Subcutaneous abdominal adipose tissue (tissue), 5 donors: ENCODE data around the gene BTBD2.

Source experiments
- H3K27ac ChIP-seq: one replicate; pipeline ENCODE4 v1.7.0; 2013; ENCODE audit warnings: low read depth, mild to moderate bottlenecking, inconsistent platforms, low read length, moderate library complexity
- H3K27me3 ChIP-seq, 5 donors: one replicate each; pipeline ENCODE4 v1.7.0; 2013; ENCODE audit warnings: low read length in 5 of 5, inconsistent platforms in 1 of 5; ENCODE audit not compliant: control insufficient read depth in 5 of 5, insufficient read depth in 4 of 5
- H3K36me3 ChIP-seq, 5 donors: one replicate each; pipeline ENCODE4 v1.7.0; 2013; ENCODE audit warnings: low read length in 5 of 5; ENCODE audit not compliant: control insufficient read depth in 5 of 5, insufficient read depth in 5 of 5
- H3K4me1 ChIP-seq, 5 donors: one replicate each; pipeline ENCODE4 v1.7.0; 2013; ENCODE audit warnings: low read length in 5 of 5, mild to moderate bottlenecking in 3 of 5, moderate library complexity in 1 of 5; ENCODE audit not compliant: control insufficient read depth in 5 of 5, insufficient read depth in 5 of 5
- H3K4me3 ChIP-seq, 5 donors: one replicate each; pipeline ENCODE4 v1.7.0; 2013; ENCODE audit warnings: low read length in 5 of 5, low read depth in 1 of 5
- H3K9ac ChIP-seq, 5 donors: one replicate each; pipeline ENCODE4 v1.7.0; 2013; ENCODE audit warnings: low read length in 5 of 5, mild to moderate bottlenecking in 4 of 5, moderate library complexity in 3 of 5
- H3K9me3 ChIP-seq, 5 donors: one replicate each; pipeline ENCODE4 v1.7.0; 2013; ENCODE audit warnings: low read length in 5 of 5; ENCODE audit not compliant: control insufficient read depth in 5 of 5
- donor health status: healthy.
- donor health status: healthy.
- donor health status: healthy.
- donor health status: healthy.
- donor health status: healthy.

The BTBD2 gene

GRCh38 chr19:1970806-1971502 is 44.6 kb downstream of the BTBD2 start:
- Histone ChIP-seq H3K9me3 (no peaks in the 10 kb centered on the region), H3K27me3 (no peaks in the 10 kb centered on the region), H3K4me3 (no peak overlapping the region), H3K9ac (no peak overlapping the region), H3K4me1 (no peaks in the 10 kb centered on the region), H3K27ac (no peak overlapping the region), H3K36me3 (peaks cover 0 to 47% (median 33%) of the 10 kb centered on the region in 5 donors)

- no peaks in the 10 kb centered on the region for H3K9me3 ChIP-seq
- H3K27me3 ChIP-seq = no peaks in the 10 kb centered on the region
- H3K4me3 ChIP-seq = no peak overlapping the region
- H3K9ac ChIP-seq = no peak overlapping the region
- no peaks in the 10 kb centered on the region for H3K4me1 ChIP-seq
- peaks cover 0 to 40% (median 28%) of the 10 kb centered on the region in 5 donors for H3K36me3 ChIP-seq
- no peak overlapping the region for H3K27ac ChIP-seq
Observed at GRCh38 chr19:1970003-1970805, 45.3 kb downstream of the BTBD2 start.

- Histone ChIP-seq H3K9me3 (no peaks in the 10 kb centered on the region), H3K9ac (no peak overlapping the region), H3K27ac (no peak overlapping the region), H3K36me3 (peaks cover 0 to 32% (median 22%) of the 10 kb centered on the region in 5 donors), H3K27me3 (no peaks in the 10 kb centered on the region), H3K4me3 (no peak overlapping the region), H3K4me1 (no peaks in the 10 kb centered on the region)
Observed at GRCh38 chr19:1969176-1970002, 46.1 kb downstream of the BTBD2 start.

GRCh38 chr19:1968279-1969175 is 47.0 kb downstream of the BTBD2 start:
- no peaks in the 10 kb centered on the region for H3K4me1 ChIP-seq
- peak overlapping the region in 1 of 5 donors; percentile 47 for H3K9ac ChIP-seq
- H3K9me3 ChIP-seq = no peaks in the 10 kb centered on the region
- H3K36me3 ChIP-seq = peaks cover 0 to 31% (median 21%) of the 10 kb centered on the region in 5 donors
- no peak overlapping the region for H3K27ac ChIP-seq
- H3K27me3 ChIP-seq = no peaks in the 10 kb centered on the region
- H3K4me3 ChIP-seq = no peak overlapping the region

- Histone ChIP-seq H3K27ac (no peak overlapping the region), H3K27me3 (no peaks in the 10 kb centered on the region), H3K36me3 (peaks cover 0 to 37% (median 22%) of the 10 kb centered on the region in 5 donors), H3K4me1 (no peaks in the 10 kb centered on the region), H3K9me3 (no peaks in the 10 kb centered on the region), H3K4me3 (no peak overlapping the region), H3K9ac (no peak overlapping the region)
Observed at GRCh38 chr19:1967087-1967608, 48.4 kb downstream of the BTBD2 start.

GRCh38 chr19:1962674-1963073 is 52.8 kb downstream of the BTBD2 start:
- Histone ChIP-seq H3K36me3 (peaks cover 0 to 11% (median 6%) of the 10 kb centered on the region in 5 donors), H3K4me1 (no peaks in the 10 kb centered on the region), H3K27me3 (no peaks in the 10 kb centered on the region), H3K9me3 (no peaks in the 10 kb centered on the region), H3K4me3 (no peak overlapping the region), H3K27ac (no peak overlapping the region), H3K9ac (no peak overlapping the region)

GRCh38 chr19:1961000-1961883 is 54.3 kb downstream of the BTBD2 start:
- Histone ChIP-seq H3K36me3 (peaks cover 0 to 11% (median 6%) of the 10 kb centered on the region in 5 donors), H3K27me3 (no peaks in the 10 kb centered on the region), H3K9ac (no peak overlapping the region), H3K4me1 (peaks cover 0 to 10% (median 9%) of the 10 kb centered on the region in 5 donors), H3K27ac (no peak overlapping the region), H3K9me3 (no peaks in the 10 kb centered on the region), H3K4me3 (no peak overlapping the region)

- H3K36me3 ChIP-seq = peaks cover 0 to 12% (median 6%) of the 10 kb centered on the region in 5 donors
- H3K4me1 ChIP-seq = peaks cover 0 to 16% (median 14%) of the 10 kb centered on the region in 5 donors
- H3K27me3 ChIP-seq = no peaks in the 10 kb centered on the region
- H3K9ac ChIP-seq = no peak overlapping the region
- H3K4me3 ChIP-seq = no peak overlapping the region
- H3K9me3 ChIP-seq = no peaks in the 10 kb centered on the region
- H3K27ac ChIP-seq = no peak overlapping the region
Observed at GRCh38 chr19:1959928-1960589, 55.5 kb downstream of the BTBD2 start.
